SKM-1 treated with dmso at 0.1 percent for 144 hours (cell line): Measurements from ENCODE around the gene RBM4.
"Not testable (repeated sequence)": the region's sequence is repeated elsewhere in the genome, so short reads cannot be mapped to it uniquely, and the experiment has no call there.

Experiments
- DNase-seq: peaks from one replicate; lab custom pipeline; 2025; ENCODE audit not compliant: unreplicated experiment; lab: John Stamatoyannopoulos, UW

Gene RBM4

GRCh38 chr11:66638177-66639065, at the start of gene RBM4:
Gene RBM4, plus strand, starts transcription at chr11:66638703. Its CDS starts 1,009 bp downstream, at chr11:66639712.
- DNase-seq = peak; percentile 98

- not testable (repeated sequence) for DNase-seq
These were observed 49.2 kb upstream of the RBM4 start for GRCh38 chr11:66589315-66589714.

GRCh38 chr11:66589996-66590675, 48.4 kb upstream of the RBM4 start:
- no peak for DNase-seq

GRCh38 chr11:66591175-66591574, 47.3 kb upstream of the RBM4 start:
- no peak for DNase-seq

- peak; percentile 92 for DNase-seq
These were observed 45.8 kb upstream of the RBM4 start, which contains the start of the genes CCDC87 and CCS for GRCh38 chr11:66592457-66593302. Gene CCDC87, minus strand, starts transcription at chr11:66593063. Its CDS starts 48 bp downstream, at chr11:66593015. Gene CCS, plus strand, starts transcription at chr11:66593185. Its CDS starts 77 bp downstream, at chr11:66593262.

GRCh38 chr11:66593303-66593635, 45.2 kb upstream of the RBM4 start:
- DNase-seq = no peak

- no peak for DNase-seq
These were observed 44.9 kb upstream of the RBM4 start for GRCh38 chr11:66593650-66594049.

GRCh38 chr11:66595245-66595904, 43.1 kb upstream of the RBM4 start:
- peak; percentile 49 for DNase-seq

- DNase-seq = no peak
These were observed 39.5 kb upstream of the RBM4 start for GRCh38 chr11:66598993-66599392.

GRCh38 chr11:66600219-66600618, 38.3 kb upstream of the RBM4 start:
- DNase-seq = no peak

- DNase-seq = peak; percentile 24
These were observed 37.8 kb upstream of the RBM4 start for GRCh38 chr11:66600631-66601233.

- no peak for DNase-seq
These were observed 35.4 kb upstream of the RBM4 start for GRCh38 chr11:66603072-66603471.

GRCh38 chr11:66604155-66604554, 34.3 kb upstream of the RBM4 start:
- no peak for DNase-seq

GRCh38 chr11:66606608-66607007, 31.9 kb upstream of the RBM4 start:
- DNase-seq = not testable (repeated sequence)

- no peak for DNase-seq
These were observed 31.2 kb upstream of the RBM4 start for GRCh38 chr11:66607126-66607834.

- DNase-seq = no peak
These were observed 28.5 kb upstream of the RBM4 start for GRCh38 chr11:66609721-66610617.

GRCh38 chr11:66612458-66612857, 26.0 kb upstream of the RBM4 start:
- DNase-seq = no peak

- no peak for DNase-seq
These were observed 24.4 kb upstream of the RBM4 start for GRCh38 chr11:66614073-66614472.
